SJSA1 (cell line): ENCODE measurements around the gene AK2. TPM values are rescaled to one million over a fixed set of nuclear protein-coding genes. Genes with fewer than 3 reads are reported as not detected.
A peak's percentile ranks its signal among the peaks of the same experiment; 100 is the strongest.

Experiments
- DNase-seq, 2 experiments: peaks; one replicate each; pipeline ENCODE4 v3.0.0-alpha.2; 2015 to 2020; ENCODE audit warnings: low spot score in 2 of 2, low read depth in 1 of 2
- H3K27ac ChIP-seq: fragments of 250-450 bp; sonication (Bioruptor Pico); 2 replicates; pipeline ENCODE4 v1.5.1; 2020; ENCODE audit warnings: mild to moderate bottlenecking, moderate library complexity
- H3K27me3 ChIP-seq: fragments of 250-450 bp; sonication (Bioruptor Pico); replicated peaks from 2 replicates; pipeline ENCODE4 v1.5.1; 2020; ENCODE audit warnings: mild to moderate bottlenecking, moderate library complexity
- H3K36me3 ChIP-seq: fragments of 250-450 bp; sonication (Bioruptor Pico); 2 replicates; pipeline ENCODE4 v1.5.1; 2020; ENCODE audit warnings: mild to moderate bottlenecking
- H3K4me1 ChIP-seq: fragments of 250-450 bp; sonication (Bioruptor Pico); replicated peaks from 2 replicates; pipeline ENCODE4 v1.6.1; 2021; ENCODE audit warnings: mild to moderate bottlenecking
- H3K4me3 ChIP-seq: fragments of 250-450 bp; sonication (Bioruptor Pico); 2 replicates; pipeline ENCODE4 v1.5.1; 2020; ENCODE audit warnings: mild to moderate bottlenecking
- H3K9me3 ChIP-seq: fragments of 250-450 bp; sonication (Bioruptor Pico); replicated peaks from 2 replicates; pipeline ENCODE4 v1.5.1; 2020; ENCODE audit warnings: mild to moderate bottlenecking
- total RNA-seq: library from RNA; depleted of rRNA; stranded (reverse); fragments of >200 nt; shearing (Covaris generic); gene quantifications from 2 replicates; pipeline ENCODE4 v1.2.3, GENCODE V29; 2014

AK2 gene
- total RNA-seq, 1 experiment from 2014 or later, result 230 TPM

DNA sequence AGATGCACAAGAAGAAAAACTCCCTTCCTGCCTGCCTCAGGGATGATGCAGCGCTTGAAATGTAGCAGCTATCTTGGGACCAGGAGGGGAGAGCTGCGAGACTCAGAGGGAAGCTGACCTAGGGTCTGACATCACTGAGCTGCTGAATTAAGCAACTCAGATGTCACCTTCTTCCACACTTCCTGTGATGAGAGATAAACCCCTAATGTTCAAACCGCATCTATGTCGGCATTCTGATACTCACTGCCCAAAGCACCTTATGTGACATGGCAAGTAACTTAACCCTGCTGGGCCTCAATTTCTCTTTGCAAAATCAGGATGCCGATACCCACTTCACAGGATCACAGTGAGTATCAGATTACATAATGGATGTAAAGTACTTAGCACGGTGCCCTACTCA is 9.1 kb upstream of the AK2 start:
- H3K27ac ChIP-seq, result no peak overlapping the region
- peaks cover 23% of the 10 kb centered on the region for H3K4me1 ChIP-seq
- DNase-seq, result no peak
- no peak overlapping the region for H3K4me3 ChIP-seq
- H3K36me3 ChIP-seq, result no peaks in the 10 kb centered on the region
- H3K9me3 ChIP-seq, result no peaks in the 10 kb centered on the region; the same call in 1 of the 2 replicates
- no peaks in the 10 kb centered on the region for H3K27me3 ChIP-seq

- no peak for DNase-seq
- Histone ChIP-seq H3K27ac (no peak overlapping the region), H3K4me1 (peaks cover 17% of the 10 kb centered on the region), H3K36me3 (no peaks in the 10 kb centered on the region), H3K27me3 (no peaks in the 10 kb centered on the region), H3K9me3 (no peaks in the 10 kb centered on the region; the same call in 1 of the 2 replicates), H3K4me3 (no peak overlapping the region)
Measured at GRCh38 chr1:33045246-33045645, 8.6 kb upstream of the AK2 start.

DNA sequence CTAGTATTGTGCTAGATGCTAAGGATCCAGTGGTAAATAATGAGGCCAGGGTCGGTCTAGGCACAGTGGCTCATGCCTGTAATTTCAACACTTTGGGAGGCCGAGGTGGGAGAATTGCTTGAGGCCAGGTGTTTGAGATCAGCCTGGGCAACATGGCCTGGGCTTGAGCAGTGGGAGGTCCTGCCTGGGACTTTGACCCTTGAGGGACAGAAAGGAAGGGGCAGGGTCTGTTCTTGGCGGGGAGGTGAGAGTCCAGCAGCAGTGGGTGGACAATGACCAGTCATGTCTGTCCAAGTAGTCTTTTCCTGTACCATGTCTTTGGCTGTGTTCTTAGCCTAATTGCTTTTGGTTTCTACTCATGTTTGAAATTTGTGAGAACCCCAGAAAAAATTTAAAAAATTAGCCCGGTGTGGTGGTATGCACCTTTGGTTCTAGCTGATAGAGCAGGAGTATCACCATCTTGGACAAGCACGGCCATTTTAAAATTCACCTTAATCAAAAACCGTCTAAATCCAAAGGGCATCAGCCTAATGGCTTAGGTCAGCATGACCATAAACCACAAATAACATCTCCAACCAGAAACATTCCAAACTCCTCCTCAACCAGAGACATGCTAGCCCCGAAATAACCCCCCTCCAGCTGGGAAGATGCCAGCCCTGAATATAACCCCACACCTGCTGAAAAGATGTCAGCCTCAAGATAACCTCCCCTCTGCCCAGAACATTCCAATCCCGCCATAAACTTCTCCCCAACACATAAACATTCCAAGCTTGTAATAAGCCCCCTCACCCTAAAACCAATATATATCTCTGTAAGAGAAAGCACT is 6.8 kb upstream of the AK2 start:
- no peaks in the 10 kb centered on the region; the same call in 1 of the 2 replicates for H3K9me3 ChIP-seq
- H3K36me3 ChIP-seq, result no peaks in the 10 kb centered on the region
- peaks cover 6% of the 10 kb centered on the region for H3K4me1 ChIP-seq
- DNase-seq, result no peak
- H3K4me3 ChIP-seq, result no peak overlapping the region
- no peaks in the 10 kb centered on the region for H3K27me3 ChIP-seq
- no peak overlapping the region for H3K27ac ChIP-seq

- H3K9me3 ChIP-seq, result no peaks in the 10 kb centered on the region; the same call in 1 of the 2 replicates
- no peaks in the 10 kb centered on the region for H3K27me3 ChIP-seq
- DNase-seq, result no peak
- H3K4me1 ChIP-seq, result no peaks in the 10 kb centered on the region; the same call in 1 of the 2 replicates
- no peaks in the 10 kb centered on the region for H3K36me3 ChIP-seq
- H3K27ac ChIP-seq, result no peak overlapping the region
- H3K4me3 ChIP-seq, result no peak overlapping the region
Measured at GRCh38 chr1:33042831-33043230, 6.1 kb upstream of the AK2 start.

DNA sequence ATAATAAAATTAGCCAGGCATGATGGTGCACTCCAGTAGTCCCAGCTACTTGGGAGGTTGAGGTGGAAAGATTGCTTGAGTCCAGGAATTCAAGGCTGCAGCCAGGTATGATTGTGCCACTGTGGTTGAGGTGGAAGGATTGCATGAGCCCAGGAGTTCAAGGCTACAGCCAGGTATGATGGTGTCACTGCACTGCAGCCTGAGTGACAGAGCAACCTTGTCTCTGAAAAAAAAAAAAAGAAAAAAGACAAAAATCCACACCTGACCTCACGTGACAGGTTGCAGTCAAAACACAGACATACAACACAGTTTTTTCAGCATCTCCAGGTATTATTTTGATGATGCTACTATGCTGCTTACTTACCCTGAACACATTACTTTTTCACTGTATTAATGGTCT is 4.3 kb upstream of the AK2 start:
- H3K27me3 ChIP-seq, result no peaks in the 10 kb centered on the region
- H3K9me3 ChIP-seq, result no peaks in the 10 kb centered on the region; the same call in 1 of the 2 replicates

GRCh38 chr1:33039840-33040239 is 3.2 kb upstream of the AK2 start:
- peaks cover 9% of the 10 kb centered on the region for H3K36me3 ChIP-seq
- DNase-seq, result no peak
- H3K9me3 ChIP-seq, result no peaks in the 10 kb centered on the region; the same call in 1 of the 2 replicates
- H3K4me3 ChIP-seq, result no peak overlapping the region
- H3K27ac ChIP-seq, result no peak overlapping the region
- H3K4me1 ChIP-seq, result peaks cover 8% of the 10 kb centered on the region
- no peaks in the 10 kb centered on the region for H3K27me3 ChIP-seq

More for the DNA sequence above, 4.3 kb upstream of the AK2 start:
- DNase-seq, result no peak
- no peak overlapping the region for H3K4me3 ChIP-seq
- H3K4me1 ChIP-seq, result peaks cover 5% of the 10 kb centered on the region
- peaks cover 2% of the 10 kb centered on the region; the same call in 1 of the 2 replicates for H3K36me3 ChIP-seq
- H3K27ac ChIP-seq, result no peak overlapping the region

- peaks cover 8% of the 10 kb centered on the region for H3K4me1 ChIP-seq
- peaks cover 29% of the 10 kb centered on the region for H3K36me3 ChIP-seq
- DNase-seq, result no peak
- H3K27me3 ChIP-seq, result no peaks in the 10 kb centered on the region
- H3K9me3 ChIP-seq, result no peaks in the 10 kb centered on the region
- peak overlapping the region; percentile 65 for H3K4me3 ChIP-seq
- peak overlapping the region; percentile 84 for H3K27ac ChIP-seq
Measured at GRCh38 chr1:33036051-33036525, 595 bp downstream of the AK2 start.

GRCh38 chr1:33032126-33032869 is 4.4 kb downstream of the AK2 start:
- no peak for DNase-seq

GRCh38 chr1:33031506-33031905 is 5.2 kb downstream of the AK2 start:
- H3K9me3 ChIP-seq, result no peaks in the 10 kb centered on the region
- H3K27me3 ChIP-seq, result no peaks in the 10 kb centered on the region
- no peak overlapping the region for H3K27ac ChIP-seq
- no peak for DNase-seq
- no peak overlapping the region for H3K4me3 ChIP-seq
- H3K36me3 ChIP-seq, result peaks cover 47% of the 10 kb centered on the region
- H3K4me1 ChIP-seq, result peaks cover 3% of the 10 kb centered on the region; the same call in 1 of the 2 replicates

More at GRCh38 chr1:33032126-33032869, 4.4 kb downstream of the AK2 start:
- H3K9me3 ChIP-seq, result no peaks in the 10 kb centered on the region
- peaks cover 45% of the 10 kb centered on the region for H3K36me3 ChIP-seq
- H3K27me3 ChIP-seq, result no peaks in the 10 kb centered on the region
- peaks cover 7% of the 10 kb centered on the region for H3K4me1 ChIP-seq
- H3K4me3 ChIP-seq, result no peak overlapping the region
- H3K27ac ChIP-seq, result no peak overlapping the region

DNA sequence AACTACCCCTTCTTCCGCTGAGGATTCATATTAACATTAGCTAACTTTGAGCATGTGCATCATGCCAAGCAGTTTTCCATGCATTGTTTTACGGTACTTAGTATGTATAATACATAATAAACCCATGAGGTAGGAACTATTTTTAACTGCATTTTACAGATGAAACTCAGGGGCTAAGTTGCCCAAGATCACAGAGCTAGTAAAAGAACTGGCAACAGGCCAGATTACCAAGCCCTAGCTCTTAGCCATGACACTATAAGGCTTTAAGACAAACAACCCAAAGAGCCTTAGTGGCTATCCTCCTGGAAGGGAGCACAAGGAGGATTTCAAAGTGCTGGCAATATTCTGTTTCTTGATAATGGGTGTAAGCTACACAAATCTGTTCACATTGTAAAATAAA is 6.1 kb downstream of the AK2 start:
- DNase-seq, result no peak

GRCh38 chr1:33029921-33030320 is 6.8 kb downstream of the AK2 start:
- Histone ChIP-seq H3K4me3 (no peak overlapping the region), H3K4me1 (no peaks in the 10 kb centered on the region), H3K9me3 (no peaks in the 10 kb centered on the region), H3K36me3 (peaks cover 45% of the 10 kb centered on the region), H3K27ac (no peak overlapping the region), H3K27me3 (no peaks in the 10 kb centered on the region)
- no peak for DNase-seq

More for the DNA sequence above, 6.1 kb downstream of the AK2 start:
- Histone ChIP-seq H3K9me3 (no peaks in the 10 kb centered on the region), H3K27ac (no peak overlapping the region), H3K4me3 (no peak overlapping the region), H3K4me1 (peaks cover 3% of the 10 kb centered on the region; the same call in 1 of the 2 replicates), H3K27me3 (no peaks in the 10 kb centered on the region), H3K36me3 (peaks cover 45% of the 10 kb centered on the region)

GRCh38 chr1:33029209-33029608 is 7.5 kb downstream of the AK2 start:
- peaks cover 44% of the 10 kb centered on the region for H3K36me3 ChIP-seq
- no peak overlapping the region for H3K27ac ChIP-seq
- no peaks in the 10 kb centered on the region for H3K4me1 ChIP-seq

GRCh38 chr1:33025761-33026160 is 10.9 kb downstream of the AK2 start:
- Histone ChIP-seq H3K36me3 (peaks cover 59% of the 10 kb centered on the region), H3K27ac (no peak overlapping the region), H3K27me3 (no peaks in the 10 kb centered on the region), H3K4me3 (no peak overlapping the region), H3K4me1 (no peaks in the 10 kb centered on the region), H3K9me3 (no peaks in the 10 kb centered on the region)
- no peak for DNase-seq

More at GRCh38 chr1:33029209-33029608, 7.5 kb downstream of the AK2 start:
- DNase-seq, result no peak
- H3K27me3 ChIP-seq, result no peaks in the 10 kb centered on the region
- H3K9me3 ChIP-seq, result no peaks in the 10 kb centered on the region
- no peak overlapping the region for H3K4me3 ChIP-seq

DNA sequence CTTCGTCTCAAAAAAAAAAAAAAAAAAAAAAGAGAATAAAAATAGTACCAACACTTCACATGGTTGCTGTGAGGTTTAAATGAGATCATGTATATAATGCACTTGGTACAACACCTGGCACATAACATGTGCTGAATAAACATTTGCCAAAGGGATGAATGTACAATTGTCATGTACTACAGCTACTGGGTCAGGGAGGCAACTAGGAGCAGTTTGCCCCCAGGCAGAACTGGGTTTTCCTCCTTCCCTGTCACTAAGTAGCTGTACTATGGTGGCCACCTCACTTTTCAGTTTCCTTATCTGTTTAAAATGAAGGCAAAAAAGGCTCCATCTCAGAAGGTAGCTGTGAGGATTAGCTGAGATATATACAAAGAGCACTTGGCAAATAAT is 11.5 kb downstream of the AK2 start:
- Histone ChIP-seq H3K4me3 (no peak overlapping the region), H3K4me1 (no peaks in the 10 kb centered on the region), H3K36me3 (peaks cover 60% of the 10 kb centered on the region), H3K27ac (no peak overlapping the region), H3K9me3 (no peaks in the 10 kb centered on the region), H3K27me3 (no peaks in the 10 kb centered on the region)
- no peak for DNase-seq
